Fibroblast of skin of left quadriceps (primary cell): ENCODE measurements around the gene LMO2.

Experiments
- DNase-seq, 2 experiments: peaks; one replicate each; pipeline ENCODE4 v3.0.0-alpha.2; 2013; ENCODE audit warnings: low read depth in 2 of 2

The LMO2 gene

DNA sequence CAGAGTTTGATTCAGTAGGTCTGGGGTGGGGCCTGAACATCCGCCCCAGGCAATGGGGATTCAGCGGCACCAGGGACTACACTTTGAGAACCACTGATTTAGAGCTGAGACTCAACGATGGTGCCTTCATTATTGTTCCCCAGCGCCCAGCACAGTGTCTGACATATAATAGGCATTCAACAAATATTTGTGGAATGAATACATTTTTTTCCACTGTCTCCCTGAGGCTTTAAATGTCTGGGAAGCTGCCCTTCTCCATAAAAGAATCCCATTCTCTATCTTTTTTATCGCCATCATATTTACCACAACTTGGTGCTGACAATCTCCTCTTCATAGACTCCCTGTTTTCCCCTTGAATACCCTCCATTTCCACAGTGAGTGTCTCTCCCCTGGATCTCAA is 23.6 kb upstream of the LMO2 start:
- no peak for DNase-seq

DNA sequence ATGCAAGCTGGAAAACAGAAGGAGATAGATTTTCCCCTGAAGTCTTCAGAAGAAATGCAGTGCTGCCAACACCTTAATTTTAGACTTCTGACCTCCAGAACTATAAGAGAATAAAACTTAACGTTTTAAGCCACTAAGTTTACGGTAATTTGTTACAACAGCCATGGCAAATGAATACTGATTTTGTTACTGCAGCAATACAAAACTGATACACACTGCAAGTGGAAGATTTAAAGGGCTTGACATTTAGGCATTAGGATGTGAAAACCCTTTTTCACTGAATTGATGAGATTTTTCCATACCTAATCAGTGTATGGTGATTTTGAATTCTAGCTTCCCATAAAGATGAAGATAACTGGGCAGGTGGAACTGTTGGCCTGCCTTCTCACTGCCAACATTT is 22.1 kb upstream of the LMO2 start:
- DNase-seq: no peak

DNA sequence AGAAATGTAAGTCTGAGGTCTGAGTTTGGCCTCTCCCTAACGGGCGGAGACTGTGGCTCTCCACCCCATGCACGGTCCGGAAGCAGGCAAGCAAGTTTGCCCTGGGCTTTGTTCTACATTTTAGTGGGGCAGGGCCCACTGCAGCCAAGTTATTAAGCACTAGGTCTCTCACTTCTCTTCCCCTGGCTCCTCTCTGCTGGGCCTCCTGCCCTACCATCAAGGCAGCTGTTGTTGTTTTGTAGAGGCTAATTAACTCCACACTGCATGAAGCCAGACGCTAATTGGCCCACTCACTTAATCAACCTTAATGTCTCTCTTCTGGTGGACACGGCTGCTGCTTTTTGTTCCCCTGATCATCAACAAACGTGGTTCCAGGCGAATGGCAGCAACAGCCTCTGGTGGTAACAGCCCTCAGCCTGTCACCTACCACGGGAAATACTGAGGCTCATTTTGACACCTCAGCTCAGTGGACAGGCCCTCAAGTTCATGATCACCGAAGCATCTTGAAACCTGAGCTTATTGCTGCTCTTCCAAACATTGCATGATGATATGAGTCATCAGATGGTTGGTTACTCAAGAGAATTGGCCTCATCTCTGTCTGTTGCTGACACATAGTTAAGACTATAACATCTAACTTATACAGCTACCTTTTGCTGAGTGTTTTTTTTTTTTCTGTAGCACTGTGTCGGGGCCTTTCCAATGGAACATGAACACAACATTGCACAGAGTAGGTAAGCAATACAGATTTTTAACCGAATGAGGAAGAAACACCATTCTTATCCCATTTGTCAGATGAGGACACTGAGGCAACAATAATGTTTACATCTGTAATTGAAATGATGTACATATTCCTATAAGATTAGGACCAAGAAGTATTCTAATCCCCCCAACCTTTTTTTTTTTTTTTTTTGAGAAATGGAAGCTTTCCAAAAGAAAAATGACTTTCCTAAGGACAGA is 20.8 kb upstream of the LMO2 start:
- peak; percentile 82 for DNase-seq

DNA sequence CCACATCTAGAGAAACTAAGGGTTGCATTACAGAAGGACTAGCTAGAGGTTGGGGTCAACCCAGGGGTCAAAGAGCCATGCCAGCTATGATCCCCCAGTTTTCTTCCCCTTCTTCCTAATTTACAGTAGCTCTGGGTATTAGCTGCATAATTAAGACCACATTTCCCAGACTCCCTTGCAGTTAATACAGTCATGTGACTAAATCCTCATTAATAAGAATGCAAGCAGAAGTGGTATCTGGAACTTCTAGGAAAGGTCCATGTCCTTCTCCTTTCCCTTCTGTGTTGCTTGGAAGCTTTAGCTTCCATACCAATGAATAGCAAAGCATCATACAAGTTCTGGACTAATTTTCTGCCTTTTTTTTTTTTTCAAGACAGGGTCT is 19.1 kb upstream of the LMO2 start:
- no peak for DNase-seq

DNA sequence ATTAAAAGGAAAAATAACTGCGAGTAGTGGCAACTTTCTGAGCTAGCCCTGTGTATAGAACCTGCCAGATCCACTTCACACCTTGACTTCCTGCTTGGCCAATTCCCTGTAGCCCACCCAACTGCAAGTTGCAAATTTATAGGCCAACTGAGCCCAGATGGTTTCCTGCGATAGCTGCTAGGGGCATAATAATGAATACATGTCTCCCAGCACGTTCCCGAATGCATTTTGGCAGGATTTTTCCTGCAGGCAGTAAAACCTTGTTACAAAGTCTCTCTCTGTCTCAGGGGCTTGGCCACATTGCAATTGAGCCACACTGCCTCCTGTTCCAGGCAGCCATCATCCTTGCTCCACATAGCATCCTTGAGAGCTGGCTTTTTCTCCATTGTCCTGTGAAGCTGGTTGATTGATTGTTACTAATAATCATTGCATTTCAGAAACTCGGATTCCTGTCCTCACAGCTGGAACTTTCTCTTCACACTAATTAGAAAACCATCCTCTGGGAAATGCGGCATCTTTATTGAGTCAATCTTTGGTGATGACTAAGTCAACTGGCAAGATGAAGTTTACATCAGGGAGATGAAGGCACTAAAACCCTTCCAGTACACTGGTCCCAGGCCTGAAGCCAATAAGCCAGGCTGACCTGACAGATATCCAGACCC is 18.6 kb upstream of the LMO2 start:
- peak; percentile 58 to 64 for DNase-seq

- DNase-seq: no peak
Observed at GRCh38 chr11:33909552-33909951, 17.7 kb upstream of the LMO2 start.

GRCh38 chr11:33909150-33909549 is 17.3 kb upstream of the LMO2 start:
- DNase-seq: no peak

DNA sequence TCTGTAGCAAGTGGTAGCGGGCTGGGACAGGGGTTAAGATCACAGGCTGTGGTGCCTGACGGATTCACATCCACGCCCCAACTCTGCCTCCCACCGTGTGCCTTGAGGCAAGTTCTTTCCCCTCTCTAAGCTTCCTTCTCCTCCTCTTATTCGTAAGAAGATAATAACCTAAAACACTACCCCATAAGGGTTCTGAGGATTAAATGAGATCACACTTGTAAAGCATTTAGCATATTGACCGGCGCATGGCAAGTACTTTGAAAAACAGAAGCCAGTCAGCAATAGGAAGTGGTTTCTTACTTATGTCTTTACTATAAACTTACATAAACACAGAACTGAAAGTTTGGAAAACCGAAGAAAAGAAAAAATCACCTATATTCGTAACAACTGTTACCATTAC is 15.5 kb upstream of the LMO2 start:
- DNase-seq: no peak

- DNase-seq: no peak
Observed at GRCh38 chr11:33906484-33907186, 14.8 kb upstream of the LMO2 start.

DNA sequence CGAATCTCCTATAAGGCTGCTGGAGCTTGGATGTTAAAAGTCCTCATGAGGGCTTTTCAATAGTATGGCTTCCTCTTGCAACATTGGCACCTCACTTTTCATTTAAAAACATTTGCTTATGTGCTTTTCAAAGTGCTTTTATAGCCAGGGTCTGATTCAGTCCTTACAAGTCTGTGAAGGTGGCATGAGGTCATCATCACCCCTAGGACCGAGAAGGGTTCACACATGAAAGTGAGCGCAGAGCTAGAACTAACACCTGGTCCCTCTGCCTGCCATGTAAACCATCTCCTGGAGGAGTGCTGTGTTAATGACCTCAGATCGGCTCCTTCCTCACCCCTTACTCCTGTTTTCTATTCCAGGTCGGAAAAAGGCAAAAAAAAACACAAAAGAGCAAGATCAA is 12.2 kb upstream of the LMO2 start:
- DNase-seq: no peak

GRCh38 chr11:33900159-33900840 is 8.4 kb upstream of the LMO2 start:
- DNase-seq: no peak

DNA sequence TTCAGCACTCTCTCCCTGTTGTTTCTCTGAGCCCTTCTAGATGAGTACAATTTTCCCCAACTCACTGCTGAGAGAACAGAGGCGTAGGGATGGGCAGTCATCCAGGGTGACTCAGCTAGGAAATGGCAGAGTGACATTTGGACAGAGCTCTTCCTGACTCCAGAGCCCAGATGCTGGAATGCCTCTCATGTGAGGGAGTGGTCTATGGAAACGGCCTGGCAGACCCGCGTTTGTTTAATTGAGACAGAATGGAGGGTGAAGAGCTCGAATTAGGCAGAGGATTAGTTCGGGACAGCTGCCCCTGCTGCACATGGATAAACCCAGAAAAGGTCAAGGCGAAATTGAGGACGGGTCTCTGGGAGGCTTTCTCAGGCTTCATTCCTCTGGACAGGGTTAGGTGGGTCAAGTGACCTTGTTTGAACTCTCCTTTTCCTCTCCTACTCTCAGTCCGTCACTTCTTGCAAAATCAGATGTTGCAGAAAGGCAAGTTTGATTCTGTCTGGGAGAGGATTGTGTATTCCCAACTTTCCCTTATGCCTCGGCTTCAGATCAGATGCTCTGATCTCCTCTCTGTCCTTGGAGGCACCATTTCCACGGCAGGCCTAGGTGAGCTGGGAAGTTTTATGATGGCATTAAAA is 7.6 kb upstream of the LMO2 start:
- DNase-seq: peak; percentile 56 to 64

- DNase-seq: no peak
Observed at GRCh38 chr11:33898957-33899356, 7.1 kb upstream of the LMO2 start.

DNA sequence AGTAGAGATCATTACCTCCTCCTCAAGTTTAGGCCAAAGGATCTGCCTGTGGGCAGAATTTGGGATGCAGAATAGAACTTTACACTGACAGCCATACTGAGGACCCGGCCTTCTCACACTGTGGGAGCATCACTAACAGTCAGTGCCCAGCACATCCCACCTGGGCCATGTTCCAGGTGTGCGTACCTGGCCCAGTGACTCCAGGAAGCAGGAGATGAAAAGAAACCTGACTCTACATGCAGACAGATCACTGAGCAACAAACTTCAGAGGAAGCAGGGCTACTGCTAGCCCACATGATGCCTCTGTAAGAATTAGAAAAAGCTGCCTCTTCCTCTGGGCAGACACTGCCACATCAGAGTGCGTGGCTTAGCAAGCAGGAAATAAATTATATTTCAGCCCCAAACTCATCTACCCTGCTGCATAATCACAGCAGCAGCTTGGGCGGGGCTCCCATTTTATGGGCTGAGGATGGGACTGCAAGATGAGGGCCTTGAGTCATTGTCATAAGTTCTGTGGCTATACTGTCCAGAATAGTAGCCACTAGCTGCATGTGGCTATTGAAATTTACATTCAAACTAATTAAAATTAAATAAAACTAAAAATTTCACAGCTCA is 6.0 kb upstream of the LMO2 start:
- no peak for DNase-seq

DNA sequence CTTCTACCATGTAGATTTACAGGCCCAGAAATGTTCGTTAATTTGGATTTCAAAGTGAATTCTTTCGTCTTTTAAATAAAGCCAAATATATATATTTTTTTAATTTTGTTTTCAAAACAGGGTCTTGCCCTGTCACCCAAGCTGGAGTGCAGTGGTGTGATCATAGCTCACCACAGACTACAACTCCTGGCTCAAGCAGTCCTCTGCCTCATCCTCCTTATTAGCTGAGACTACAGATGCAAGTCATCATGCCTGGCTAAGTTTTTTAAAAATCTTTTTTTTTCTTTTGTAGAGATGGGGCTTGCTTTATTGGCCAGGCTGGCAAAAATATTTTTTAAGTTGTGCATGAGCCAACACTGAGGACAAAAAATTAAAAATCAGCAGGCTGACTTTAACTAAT is 5.0 kb upstream of the LMO2 start:
- no peak for DNase-seq

- DNase-seq: no peak
Observed at GRCh38 chr11:33895752-33896137, 3.9 kb upstream of the LMO2 start.

DNA sequence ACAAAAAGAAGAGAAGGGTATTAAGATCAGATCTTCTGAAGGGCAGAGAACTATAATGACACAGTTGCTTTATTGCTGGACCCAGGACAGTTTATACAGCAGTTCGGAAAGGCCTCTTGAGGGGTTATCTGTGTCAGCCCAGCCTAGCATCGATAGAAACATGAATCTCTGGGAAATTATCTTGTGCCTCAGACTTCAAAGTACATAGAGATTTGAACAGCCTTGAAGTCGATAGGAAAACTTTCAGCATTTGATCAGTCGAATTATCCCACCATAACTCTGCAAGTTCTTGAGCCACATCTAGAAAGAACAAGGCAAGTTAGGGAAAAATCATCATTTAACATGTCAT is 2.5 kb upstream of the LMO2 start:
- DNase-seq: no peak

GRCh38 chr11:33893711-33894397 is 2.0 kb upstream of the LMO2 start:
- DNase-seq: no peak

DNA sequence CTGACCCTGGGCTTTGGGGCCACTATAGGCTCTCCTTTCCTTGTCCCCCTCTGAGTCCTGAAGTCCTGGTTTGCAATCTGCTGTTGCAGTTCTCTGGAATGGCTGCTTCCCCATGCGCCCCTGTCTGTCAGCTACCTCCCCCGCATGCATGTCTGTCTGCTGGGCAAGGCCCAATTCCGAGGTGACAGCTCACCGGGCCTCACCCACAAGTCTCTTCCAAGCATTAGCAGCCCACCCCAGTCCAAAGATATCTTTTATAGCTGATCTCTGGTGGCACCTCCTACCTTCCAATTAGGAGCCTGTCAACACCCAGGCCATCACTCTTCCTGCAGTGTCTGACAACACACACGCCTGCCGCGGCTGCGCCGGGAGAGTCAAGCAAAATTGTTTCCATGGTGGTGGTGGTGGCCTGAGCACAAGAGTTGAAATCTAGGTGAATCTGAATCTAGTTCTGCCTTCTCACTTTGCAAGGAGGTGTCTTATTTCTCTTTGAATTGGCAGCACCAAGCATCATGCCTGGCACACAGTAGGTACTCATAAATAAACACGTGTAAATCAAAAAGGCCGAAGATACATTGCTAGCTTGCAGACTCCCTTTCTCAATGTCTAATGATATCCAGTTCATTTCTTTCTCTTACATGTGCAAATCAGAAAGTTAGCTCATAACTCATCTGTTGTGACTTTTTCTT is 1.2 kb upstream of the LMO2 start:
- no peak for DNase-seq

DNA sequence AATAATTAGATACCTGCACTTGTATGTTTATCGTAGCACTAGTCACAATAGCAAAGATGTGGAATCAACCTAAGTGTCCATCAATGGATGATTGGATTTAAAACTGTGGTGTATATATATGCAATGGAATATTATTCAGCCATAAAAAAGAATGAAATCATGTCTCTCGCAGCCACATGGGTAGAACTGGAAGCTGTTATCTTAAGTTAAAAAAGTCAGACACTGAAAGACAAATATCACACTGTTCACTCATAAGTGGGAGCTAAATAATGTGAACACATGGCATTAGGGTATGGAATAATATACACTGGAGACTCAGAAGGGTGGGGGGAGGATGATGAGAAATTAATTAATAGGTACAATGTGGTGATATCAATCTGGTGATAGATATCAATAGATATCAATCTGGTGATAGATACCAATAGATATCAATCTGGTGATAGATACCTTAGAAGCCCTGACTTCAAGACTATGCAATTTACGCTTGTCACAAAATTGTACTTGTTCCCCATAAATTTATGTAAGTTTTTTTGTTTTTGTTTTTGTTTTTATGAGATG is 2.0 kb downstream of the LMO2 start:
- no peak for DNase-seq
